Measurements from ENCODE around the gene THADA. TPM values are rescaled to one million over a fixed set of nuclear protein-coding genes. Genes with fewer than 3 reads are reported as not detected.
A peak's percentile ranks its signal among the peaks of the same experiment; 100 is the strongest.

THADA gene
- total RNA-seq, 6 donors from 2014 or later = 23.6 to 57.5 (median 37.3) TPM

DNA sequence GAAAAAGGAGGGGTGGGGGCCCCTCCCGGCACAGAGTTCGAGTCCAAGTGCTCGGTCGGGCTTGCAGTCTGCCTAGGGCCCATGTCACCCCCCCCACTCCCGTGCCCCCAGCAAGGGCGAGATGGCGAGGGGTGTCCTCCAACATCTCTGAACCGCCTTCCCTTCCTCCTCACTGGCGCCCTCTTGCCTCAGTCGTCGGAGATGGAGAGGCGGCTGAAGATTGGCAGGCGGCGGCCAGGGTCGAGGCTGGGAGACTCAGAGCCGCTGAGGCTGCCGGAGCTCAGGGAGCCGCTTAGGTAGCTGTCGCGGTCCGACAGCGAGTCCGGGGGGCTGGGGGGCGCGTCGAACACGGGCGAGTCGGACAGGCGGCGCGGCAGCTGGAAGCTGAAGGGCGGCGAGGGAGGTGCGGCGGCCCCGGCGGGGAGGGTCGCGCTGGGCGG, 371.7 kb downstream of the THADA start:
- no peaks in the 10 kb centered on the region for H3K9me3 ChIP-seq
- peaks cover 46 to 72% (median 58%) of the 10 kb centered on the region in 4 donors for H3K4me1 ChIP-seq
- TF ChIP-seq CTCF (IDR thresholded peaks at IDR 0.05) = peak in 5 of 6 experiments; percentile 10 to 36 (median 22)
- TF ChIP-seq POLR2AphosphoS5 (IDR thresholded peaks at IDR 0.05) = peak; percentile 56 to 66
- TF ChIP-seq EP300 (IDR thresholded peaks at IDR 0.05) = no peak
- peak in 2 of 4 donors; percentile 29 to 32 for TF ChIP-seq POLR2A (IDR thresholded peaks at IDR 0.05)
- WGBS, 2 donors = 0 to 1% methylated on average over 12 to 26 of the region's 41 CpGs
- peak overlapping the region; percentile 99 to 100 (median 99) for H3K27ac ChIP-seq
- DNase-seq (peak in 1 of 2 donors; percentile 64), ATAC-seq (ENCODE audit: low FRiP score in 2 of 2) (no peak)
- peaks cover 6 to 32% (median 16%) of the 10 kb centered on the region in 4 donors for H3K36me3 ChIP-seq
- peak overlapping the region; percentile 72 to 85 (median 82) for H3K4me3 ChIP-seq
- H3K27me3 ChIP-seq = peaks cover 0 to 3% (median 0%) of the 10 kb centered on the region in 4 donors

GRCh38 chr2:43223521-43224001, 372.3 kb downstream of the THADA start:
- Histone ChIP-seq H3K9me3 (no peaks in the 10 kb centered on the region), H3K4me1 (peaks cover 46 to 72% (median 58%) of the 10 kb centered on the region in 4 donors), H3K27me3 (peaks cover 0 to 3% (median 0%) of the 10 kb centered on the region in 4 donors), H3K4me3 (peak overlapping the region; percentile 20 to 85 (median 77)), H3K36me3 (peaks cover 6 to 32% (median 16%) of the 10 kb centered on the region in 4 donors), H3K27ac (peak overlapping the region; percentile 99 to 100 (median 99))
- 8 to 14% methylated on average over 4 of the region's 4 CpGs for WGBS, 2 donors
- no peak for DNase-seq
- ATAC-seq (ENCODE audit: low FRiP score in 2 of 2) = no peak
- TF ChIP-seq EP300 (IDR thresholded peaks at IDR 0.05) (no peak), POLR2AphosphoS5 (IDR thresholded peaks at IDR 0.05) (no peak)

- peaks cover 47 to 72% (median 58%) of the 10 kb centered on the region in 4 donors for H3K4me1 ChIP-seq
- peaks cover 6 to 32% (median 16%) of the 10 kb centered on the region in 4 donors for H3K36me3 ChIP-seq
- no peaks in the 10 kb centered on the region for H3K9me3 ChIP-seq
- WGBS, 2 donors = 6 to 9% methylated on average over 8 of the region's 8 CpGs
- H3K4me3 ChIP-seq = peak overlapping the region in 3 of 4 donors; percentile 72 to 85 (median 82)
- peaks cover 0 to 3% (median 0%) of the 10 kb centered on the region in 4 donors for H3K27me3 ChIP-seq
- TF ChIP-seq CTCF (IDR thresholded peaks at IDR 0.05) (no peak), EP300 (IDR thresholded peaks at IDR 0.05) (no peak), POLR2A (IDR thresholded peaks at IDR 0.05) (peak in 1 of 4 donors; percentile 17)
- ATAC-seq (ENCODE audit: low FRiP score in 2 of 2) = no peak
- peak overlapping the region; percentile 99 to 100 (median 99) for H3K27ac ChIP-seq
- no peak for DNase-seq
Measured at GRCh38 chr2:43222475-43223309, 373.1 kb downstream of the THADA start.

DNA sequence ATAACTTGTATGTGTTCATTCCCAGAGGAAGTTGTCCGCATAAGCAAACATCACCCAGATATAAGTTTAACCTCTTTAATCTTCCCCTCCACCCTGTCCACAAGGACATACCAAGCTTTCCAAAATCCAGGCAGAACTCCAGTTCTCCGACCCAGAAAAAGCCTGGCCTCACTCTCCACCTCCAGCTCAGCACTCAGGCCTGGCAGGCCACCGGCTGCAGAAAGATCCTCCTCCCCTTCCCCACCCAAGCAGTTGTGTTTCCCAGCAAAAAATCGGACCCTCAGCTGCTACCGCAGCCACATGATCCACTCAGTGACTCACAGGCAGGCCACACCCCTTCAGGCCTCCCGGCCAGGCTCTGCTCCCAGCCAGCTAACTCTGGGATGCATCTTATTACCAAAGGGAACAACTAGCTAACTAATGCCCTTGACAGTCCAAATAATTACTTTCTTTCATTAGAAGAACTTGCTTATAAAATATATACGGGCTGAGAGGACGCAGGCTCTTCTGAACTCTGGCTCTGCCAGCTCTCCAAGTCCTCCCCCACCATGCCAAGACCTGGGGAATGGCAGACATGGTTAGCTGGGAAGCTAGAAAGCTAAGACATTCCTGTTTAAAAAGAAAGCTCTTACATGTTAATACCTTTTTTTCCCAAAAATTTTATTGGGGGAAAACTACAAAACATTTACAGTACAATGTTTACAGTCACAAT, 373.9 kb downstream of the THADA start:
- WGBS, 2 donors = 0 to 2% methylated on average over 5 to 8 of the region's 8 CpGs
- ATAC-seq (ENCODE audit: low FRiP score in 2 of 2) (peak; percentile 7 to 35), DNase-seq (peak; percentile 82 to 93)
- H3K27me3 ChIP-seq = peaks cover 0 to 3% (median 0%) of the 10 kb centered on the region in 4 donors
- TF ChIP-seq POLR2AphosphoS5 (IDR thresholded peaks at IDR 0.05) = peak; percentile 90 to 92
- TF ChIP-seq CTCF (IDR thresholded peaks at IDR 0.05) = no peak
- peak in 3 of 4 donors; percentile 52 to 80 (median 72) for TF ChIP-seq POLR2A (IDR thresholded peaks at IDR 0.05)
- peak in 1 of 4 donors; percentile 21 for TF ChIP-seq EP300 (IDR thresholded peaks at IDR 0.05)
- H3K4me3 ChIP-seq = peak overlapping the region in 3 of 4 donors; percentile 72 to 85 (median 82)
- peaks cover 6 to 32% (median 16%) of the 10 kb centered on the region in 4 donors for H3K36me3 ChIP-seq
- H3K9me3 ChIP-seq = no peaks in the 10 kb centered on the region
- H3K4me1 ChIP-seq = peaks cover 52 to 74% (median 61%) of the 10 kb centered on the region in 4 donors
- peak overlapping the region; percentile 99 to 100 (median 99) for H3K27ac ChIP-seq

Measured in upper lobe of left lung (tissue), 6 donors.